Adrenal gland (tissue), 12 donors: ENCODE data around the gene SF3B1. TPM values are rescaled to one million over a fixed set of nuclear protein-coding genes. Genes with fewer than 3 reads are reported as not detected.
"Not testable (repeated sequence)": the region's sequence is repeated elsewhere in the genome, so short reads cannot be mapped to it uniquely, and the experiment has no call there.

Experiments used
- DNase-seq, 7 donors: peaks; one replicate each; pipeline ENCODE4 v3.0.0-alpha.2; 2019 to 2020
- H3K27ac ChIP-seq, 5 donors: fragments of 200-600 bp; sonication (generic) in 4 of 5; 1 replicate in 3 of 5; 2 replicates in 2 of 5; pipeline versions ENCODE4 v1.5.1 to v1.8.0; 2016 to 2020; ENCODE audit warnings: mild to moderate bottlenecking in 1 of 5
- H3K27me3 ChIP-seq: fragments of 200-600 bp; 2 replicates; pipeline ENCODE4 v1.8.0; 2021
- H3K36me3 ChIP-seq, 2 donors: fragments of 200-600 bp; replicated peaks in 1 of 2; 1 replicate in 1 of 2; 2 replicates in 1 of 2; pipeline versions ENCODE4 v1.5.1 to v1.8.0; 2018 to 2022
- H3K4me1 ChIP-seq, 2 donors: fragments of 200-600 bp; replicated peaks in 1 of 2; 1 replicate in 1 of 2; 2 replicates in 1 of 2; pipeline versions ENCODE4 v1.5.1 to v1.8.0; 2018 to 2021
- H3K4me3 ChIP-seq, 4 donors: fragments of 200-600 bp; sonication (generic) in 3 of 4; one replicate each; pipeline ENCODE4 v1.5.1; 2016 to 2018
- H3K9me3 ChIP-seq, 3 donors: fragments of 200-600 bp; sonication (generic) in 1 of 3; replicated peaks in 1 of 3; 1 replicate in 2 of 3; 2 replicates in 1 of 3; pipeline versions ENCODE4 v1.5.1 to v1.8.0; 2016 to 2021
- POLR2A ChIP-seq, 2 donors: fragments of 450-650 bp; IDR thresholded peaks; one replicate each; pipeline ENCODE4 v1.6.1; 2017; ENCODE audit warnings: antibody characterized with exemption in 2 of 2, mild to moderate bottlenecking in 2 of 2, moderate library complexity in 1 of 2
- WGBS, 4 donors: extraction: QIAGEN DNeasy Blood & Tissue Kit in 2 of 4; methylation state at CpG; one replicate each; pipeline versions ENCODE4 v1.1.5 to v1.1.7; 2013 to 2017; 5-methylcytosine and 5-hydroxymethylcytosine counted together
- intact Hi-C, 2 donors: fragments of 100-400 bp; cut with DNase I; formaldehyde crosslinking; loops; one replicate each; pipeline versions ENCODE4 v1.14.1 to v1.15.0; 2022 to 2023
- polyA plus RNA-seq, 3 donors: library from polyadenylated mRNA; stranded (reverse); fragments of 200-250 nt in 2 of 3; fragments of 350-450 nt in 1 of 3; fragmentation: Illumina TruSeq in 1 of 3; extraction: RNeasy Lipid Tissue Mini Kit (QIAGEN cat#74804) in 1 of 3; gene quantifications; one replicate each; pipeline ENCODE4 v1.2.3, GENCODE V29; 2013 to 2014
- total RNA-seq, 9 donors: library from RNA; depleted of rRNA in 4 of 9; stranded (reverse); fragments of >200 nt in 4 of 9; fragments of 120-200 nt in 1 of 9; fragmentation: NEBNext Ultra II Directional in 1 of 9; extraction: Animal tissue kit (Norgen Biotek cat#: 25700) in 1 of 9; gene quantifications; one replicate each; pipeline versions ENCODE4 v1.1.0 to v1.2.4, GENCODE V29; 2013 to 2023
- TF ChIP-seq, protein P1 (sequence below), 6 experiments: fragments of 450-650 bp in 4 of 6; fragments of 200-600 bp in 2 of 6; sonication (generic) in 1 of 6; IDR thresholded peaks; 1 replicate in 5 of 6; 2 replicates in 1 of 6; pipeline versions ENCODE4 v1.5.1 to v1.8.0; 2016 to 2021; ENCODE audit warnings: antibody characterized with exemption in 6 of 6, mild to moderate bottlenecking in 2 of 6, moderate library complexity in 1 of 6
- donor health status: healthy with polysubstance abuse.
- donor health status: Bipolar disorder and iron deficiency.
- donor health status: DM: yes; HTN: yes; CAD: no.
- donor health status: DM: no; HTN: no; CAD: no.
- donor health status: DM: no; HTN: no; CAD: no.
- donor health status: DM: yes; HTN: yes; CAD: no.

Gene SF3B1
- total and polyA plus RNA-seq, 12 donors, result 91.1 to 564 (median 266) TPM

DNA sequence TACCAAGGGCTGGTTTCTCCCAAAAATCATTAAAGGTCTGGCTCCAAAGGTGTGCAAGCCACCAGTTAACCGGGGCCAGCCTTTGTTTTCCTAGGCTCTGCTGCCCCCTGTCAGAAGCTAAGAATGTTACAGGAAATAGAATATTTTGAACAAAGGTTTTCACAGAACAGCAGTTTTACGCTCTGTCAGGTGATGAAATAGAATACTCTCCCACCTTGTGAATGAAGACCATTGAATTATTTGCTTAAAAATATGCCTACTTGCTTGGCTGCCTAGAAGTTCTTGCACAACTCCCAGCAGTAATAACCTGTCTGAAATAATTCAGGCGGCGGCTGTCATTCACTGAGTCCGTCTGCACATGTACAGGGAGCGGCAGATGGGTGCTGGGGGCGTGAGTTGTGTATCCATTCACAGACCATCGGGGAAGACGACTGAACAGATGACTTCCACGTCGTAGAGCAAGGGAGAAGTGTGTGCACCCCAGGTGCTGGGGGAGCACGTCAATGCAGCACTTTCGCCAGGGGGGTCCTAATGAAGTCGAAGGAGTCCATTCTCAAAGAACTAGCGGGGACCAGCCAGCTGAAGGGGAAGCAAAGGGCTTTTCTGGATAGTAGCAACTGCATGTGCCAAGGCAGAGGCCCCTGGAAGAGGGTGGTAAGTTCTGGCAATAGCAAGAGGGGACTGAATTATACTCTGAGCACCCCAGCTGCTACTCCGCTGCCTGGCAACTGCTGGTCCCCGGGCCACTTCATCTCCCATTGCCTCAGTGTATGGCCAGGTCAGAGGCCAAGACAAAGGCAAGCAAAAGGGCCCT is 56.1 kb downstream of the SF3B1 start:
- Histone ChIP-seq H3K27ac (no peak overlapping the region), H3K36me3 (no peaks in the 10 kb centered on the region), H3K4me3 (no peak overlapping the region), H3K4me1 (no peaks in the 10 kb centered on the region), H3K9me3 (no peaks in the 10 kb centered on the region), H3K27me3 (no peaks in the 10 kb centered on the region)
- TF ChIP-seq POLR2A (IDR thresholded peaks at IDR 0.05), result no peak
- TF ChIP-seq, protein P1, sequence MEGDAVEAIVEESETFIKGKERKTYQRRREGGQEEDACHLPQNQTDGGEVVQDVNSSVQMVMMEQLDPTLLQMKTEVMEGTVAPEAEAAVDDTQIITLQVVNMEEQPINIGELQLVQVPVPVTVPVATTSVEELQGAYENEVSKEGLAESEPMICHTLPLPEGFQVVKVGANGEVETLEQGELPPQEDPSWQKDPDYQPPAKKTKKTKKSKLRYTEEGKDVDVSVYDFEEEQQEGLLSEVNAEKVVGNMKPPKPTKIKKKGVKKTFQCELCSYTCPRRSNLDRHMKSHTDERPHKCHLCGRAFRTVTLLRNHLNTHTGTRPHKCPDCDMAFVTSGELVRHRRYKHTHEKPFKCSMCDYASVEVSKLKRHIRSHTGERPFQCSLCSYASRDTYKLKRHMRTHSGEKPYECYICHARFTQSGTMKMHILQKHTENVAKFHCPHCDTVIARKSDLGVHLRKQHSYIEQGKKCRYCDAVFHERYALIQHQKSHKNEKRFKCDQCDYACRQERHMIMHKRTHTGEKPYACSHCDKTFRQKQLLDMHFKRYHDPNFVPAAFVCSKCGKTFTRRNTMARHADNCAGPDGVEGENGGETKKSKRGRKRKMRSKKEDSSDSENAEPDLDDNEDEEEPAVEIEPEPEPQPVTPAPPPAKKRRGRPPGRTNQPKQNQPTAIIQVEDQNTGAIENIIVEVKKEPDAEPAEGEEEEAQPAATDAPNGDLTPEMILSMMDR (IDR thresholded peaks at IDR 0.05), result peak; percentile 43 to 84 (median 79)
- 45 to 50% (median 48%) methylated on average over 16 to 17 of the region's 17 CpGs for WGBS, 4 donors
- intact Hi-C loops, result loop anchor here (5.0 to 10.0 kb wide), 3 partner anchors 186 to 374 kb away; no protein-coding TSS in a partner anchor
- DNase-seq, result peak; percentile 23 to 61 (median 40)

DNA sequence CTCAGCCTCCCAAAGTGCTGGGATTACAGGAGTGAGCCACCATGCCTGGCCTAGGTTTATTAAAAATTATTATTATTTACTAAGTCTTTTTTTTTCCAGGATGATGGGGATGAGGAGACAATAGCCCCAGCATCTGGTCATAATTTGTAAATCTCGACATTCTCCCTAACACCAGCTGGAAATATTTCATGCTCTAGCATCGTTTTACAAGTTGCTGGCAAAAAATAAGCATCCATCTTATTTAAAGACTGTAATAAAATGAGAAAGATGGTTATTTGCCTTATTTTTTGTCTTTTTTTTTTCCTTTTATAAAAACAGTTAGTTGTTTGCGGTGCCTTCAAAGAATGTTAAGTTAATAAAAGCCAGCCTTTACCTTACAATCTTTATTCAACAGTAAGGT is 56.7 kb downstream of the SF3B1 start:
- intact Hi-C loops, result loop anchor here (5.0 to 10.0 kb wide), 3 partner anchors 186 to 373 kb away; no protein-coding TSS in a partner anchor
- TF ChIP-seq POLR2A (IDR thresholded peaks at IDR 0.05), result no peak
- TF ChIP-seq, protein P1 (IDR thresholded peaks at IDR 0.05), result no peak
- no peaks in the 10 kb centered on the region for H3K9me3 ChIP-seq
- 43 to 53% (median 50%) methylated on average over 3 of the region's 3 CpGs for WGBS, 4 donors
- no peaks in the 10 kb centered on the region for H3K36me3 ChIP-seq
- no peak for DNase-seq
- H3K4me1 ChIP-seq, result no peaks in the 10 kb centered on the region
- no peak overlapping the region for H3K27ac ChIP-seq
- no peak overlapping the region for H3K4me3 ChIP-seq
- no peaks in the 10 kb centered on the region for H3K27me3 ChIP-seq

DNA sequence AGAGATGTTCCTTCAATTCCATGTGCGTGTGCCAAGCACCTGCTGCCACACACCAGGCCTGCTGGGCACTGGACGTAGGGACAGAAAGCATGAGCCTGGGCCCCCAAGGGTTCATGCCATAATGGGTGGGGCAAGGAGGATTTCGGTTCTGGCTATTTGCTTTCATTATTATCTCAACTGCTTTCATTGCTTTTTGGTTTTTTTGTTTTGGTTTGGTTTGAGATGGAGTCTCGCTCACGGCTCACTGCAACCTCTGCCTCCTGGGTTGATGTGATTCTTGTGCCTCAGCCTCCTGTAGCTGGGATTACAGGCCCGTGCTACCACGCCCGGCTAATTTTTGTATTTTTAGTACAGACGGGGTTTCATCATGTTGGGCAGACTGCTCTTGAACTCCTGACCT is 57.2 kb downstream of the SF3B1 start:
- Histone ChIP-seq H3K4me1 (no peaks in the 10 kb centered on the region), H3K27me3 (no peaks in the 10 kb centered on the region), H3K27ac (no peak overlapping the region), H3K36me3 (no peaks in the 10 kb centered on the region), H3K4me3 (no peak overlapping the region), H3K9me3 (no peaks in the 10 kb centered on the region)
- TF ChIP-seq POLR2A (IDR thresholded peaks at IDR 0.05), result no peak
- TF ChIP-seq, protein P1 (IDR thresholded peaks at IDR 0.05), result no peak
- WGBS, 4 donors, result 78 to 89% (median 83%) methylated on average over 8 to 9 of the region's 9 CpGs
- intact Hi-C loops, result loop anchor here (5.0 to 10.0 kb wide), 3 partner anchors 185 to 373 kb away; no protein-coding TSS in a partner anchor
- no peak for DNase-seq

DNA sequence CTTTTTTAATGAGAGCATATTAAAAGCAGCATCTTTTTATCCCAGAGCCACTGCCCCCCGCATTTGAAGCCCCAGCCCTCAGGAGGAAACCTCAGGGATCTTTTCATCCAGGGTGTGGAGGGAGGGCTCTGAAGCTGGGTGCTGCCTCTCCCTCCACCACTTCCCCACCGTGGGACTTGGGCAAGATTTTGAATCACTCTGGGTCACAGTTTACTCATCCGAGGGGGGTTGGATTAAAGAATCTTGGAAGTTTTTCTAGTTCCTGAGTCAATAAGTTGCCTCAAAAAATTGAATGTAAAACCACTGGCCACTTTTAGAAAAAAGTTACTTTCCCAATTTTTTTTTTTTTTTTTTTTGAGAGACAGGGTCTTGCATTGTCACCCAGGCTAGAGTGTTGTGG is 62.2 kb downstream of the SF3B1 start:
- no peak for DNase-seq
- TF ChIP-seq, protein P1 (IDR thresholded peaks at IDR 0.05), result no peak
- TF ChIP-seq POLR2A (IDR thresholded peaks at IDR 0.05), result no peak

DNA sequence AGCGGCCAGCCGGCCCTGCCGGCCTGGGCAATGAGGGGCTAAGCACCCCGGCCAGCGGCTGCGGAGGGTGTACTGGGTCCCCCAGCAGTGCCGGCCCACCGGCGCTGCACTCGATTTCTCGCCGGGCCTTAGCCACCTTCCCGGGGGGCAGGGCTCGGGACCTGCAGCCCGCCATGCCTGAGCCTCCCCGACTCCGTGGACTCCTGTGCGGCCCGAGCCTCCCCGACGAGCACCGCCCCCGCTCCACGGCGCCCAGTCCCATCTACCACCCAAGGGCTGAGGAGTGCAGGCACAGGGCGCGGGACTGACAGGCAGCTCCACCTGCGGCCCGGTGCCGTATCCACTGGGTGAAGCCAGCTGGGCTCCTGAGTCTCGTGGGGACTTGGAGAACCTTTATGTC is 64.2 kb downstream of the SF3B1 start:
- intact Hi-C loops, result loop anchor here (10.0 kb wide), 2 partner anchors 256 to 366 kb away; no protein-coding TSS in a partner anchor
- DNase-seq, H3K4me3 ChIP-seq, H3K4me1 ChIP-seq, H3K27me3 ChIP-seq, H3K27ac ChIP-seq, H3K9me3 ChIP-seq, H3K36me3 ChIP-seq: not testable (repeated sequence)
- 92 to 97% (median 96%) methylated on average over 9 to 31 of the region's 31 CpGs for WGBS, 4 donors

More for the DNA sequence above, 62.2 kb downstream of the SF3B1 start:
- Histone ChIP-seq H3K4me3 (no peak overlapping the region), H3K27ac (no peak overlapping the region), H3K9me3 (no peaks in the 10 kb centered on the region), H3K36me3 (no peaks in the 10 kb centered on the region), H3K4me1 (no peaks in the 10 kb centered on the region), H3K27me3 (no peaks in the 10 kb centered on the region)
- WGBS, 4 donors, result 47 to 58% (median 55%) methylated on average over 3 of the region's 3 CpGs
- intact Hi-C loops, result loop anchor here (10.0 kb wide), 2 partner anchors 258 to 368 kb away; no protein-coding TSS in a partner anchor
